Lower leg skin (tissue), 4 donors: Measurements from ENCODE around the gene RNU7-1. TPM values are rescaled to one million over a fixed set of nuclear protein-coding genes. Genes with fewer than 3 reads are reported as not detected.

Experiments
- DNase-seq, 2 donors: peaks; one replicate each; pipeline ENCODE4 v3.0.0-alpha.2; 2019; ENCODE audit warnings: low spot score in 2 of 2
- H3K4me3 ChIP-seq: fragments of 200-600 bp; sonication (generic); 2 replicates; pipeline ENCODE4 v1.5.1; 2017; ENCODE audit warnings: mild to moderate bottlenecking, low read depth; ENCODE audit not compliant: poor library complexity, severe bottlenecking
- POLR2A ChIP-seq, 2 donors: fragments of 450-650 bp; IDR thresholded peaks; one replicate each; pipeline ENCODE4 v1.6.1; 2016 to 2017; ENCODE audit warnings: antibody characterized with exemption in 2 of 2, mild to moderate bottlenecking in 1 of 2, moderate library complexity in 1 of 2
- WGBS, 2 donors: methylation state at CpG; one replicate each; pipeline ENCODE4 v1.1.5; 2018; 5-methylcytosine and 5-hydroxymethylcytosine counted together
- intact Hi-C: fragments of 100-400 bp; cut with DNase I; formaldehyde crosslinking; loops from one replicate; pipeline ENCODE4 v1.15.0; 2023; ENCODE audit warnings: low total_unique reads
- total RNA-seq, 4 donors: library from RNA; depleted of rRNA; stranded (reverse); fragments of >200 nt; gene quantifications; one replicate each; pipeline ENCODE4 v1.1.0, GENCODE V29; 2016
- TF ChIP-seq, protein P1 (sequence below), 3 donors: fragments of 450-650 bp; IDR thresholded peaks; one replicate each; pipeline ENCODE4 v1.5.1; 2016; ENCODE audit warnings: antibody characterized with exemption in 3 of 3, mild to moderate bottlenecking in 3 of 3, moderate library complexity in 2 of 3

Gene RNU7-1
- total RNA-seq, 4 donors from 2014 or later = not detected

GRCh38 chr12:6959805-6960592 is 16.4 kb downstream of the RNU7-1 start:
- no peak overlapping the region for H3K4me3 ChIP-seq

GRCh38 chr12:6960593-6961277 is 17.1 kb downstream of the RNU7-1 start:
- TF ChIP-seq POLR2A (IDR thresholded peaks at IDR 0.05) = no peak
- TF ChIP-seq, protein P1, sequence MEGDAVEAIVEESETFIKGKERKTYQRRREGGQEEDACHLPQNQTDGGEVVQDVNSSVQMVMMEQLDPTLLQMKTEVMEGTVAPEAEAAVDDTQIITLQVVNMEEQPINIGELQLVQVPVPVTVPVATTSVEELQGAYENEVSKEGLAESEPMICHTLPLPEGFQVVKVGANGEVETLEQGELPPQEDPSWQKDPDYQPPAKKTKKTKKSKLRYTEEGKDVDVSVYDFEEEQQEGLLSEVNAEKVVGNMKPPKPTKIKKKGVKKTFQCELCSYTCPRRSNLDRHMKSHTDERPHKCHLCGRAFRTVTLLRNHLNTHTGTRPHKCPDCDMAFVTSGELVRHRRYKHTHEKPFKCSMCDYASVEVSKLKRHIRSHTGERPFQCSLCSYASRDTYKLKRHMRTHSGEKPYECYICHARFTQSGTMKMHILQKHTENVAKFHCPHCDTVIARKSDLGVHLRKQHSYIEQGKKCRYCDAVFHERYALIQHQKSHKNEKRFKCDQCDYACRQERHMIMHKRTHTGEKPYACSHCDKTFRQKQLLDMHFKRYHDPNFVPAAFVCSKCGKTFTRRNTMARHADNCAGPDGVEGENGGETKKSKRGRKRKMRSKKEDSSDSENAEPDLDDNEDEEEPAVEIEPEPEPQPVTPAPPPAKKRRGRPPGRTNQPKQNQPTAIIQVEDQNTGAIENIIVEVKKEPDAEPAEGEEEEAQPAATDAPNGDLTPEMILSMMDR (IDR thresholded peaks at IDR 0.05) = no peak
- no peak for DNase-seq
- no peak overlapping the region for H3K4me3 ChIP-seq
- WGBS, 2 donors = 69% methylated on average over 13 of the region's 13 CpGs
- intact Hi-C loops = loop anchor here (10.0 kb wide), 1 partner anchor 86 kb away; the partner anchor contains the start of gene SPSB2

More at GRCh38 chr12:6959805-6960592, 16.4 kb downstream of the RNU7-1 start:
- no peak for TF ChIP-seq POLR2A (IDR thresholded peaks at IDR 0.05)
- TF ChIP-seq, protein P1 (IDR thresholded peaks at IDR 0.05) = no peak
- intact Hi-C loops = loop anchor here (10.0 kb wide), 2 partner anchors 85 to 135 kb away; partner anchors contain the start of genes C1R and SPSB2
- 87 to 89% methylated on average over 24 to 26 of the region's 26 CpGs for WGBS, 2 donors
- DNase-seq = peak in 1 of 2 donors; percentile 84

- intact Hi-C loops = loop anchor here (10.0 kb wide), 1 partner anchor 86 kb away; the partner anchor contains the start of gene SPSB2
- H3K4me3 ChIP-seq = no peak overlapping the region
- peak in 1 of 2 donors; percentile 95 for DNase-seq
- 11 to 27% methylated on average over 14 to 24 of the region's 24 CpGs for WGBS, 2 donors
- TF ChIP-seq, protein P1 (IDR thresholded peaks at IDR 0.05) = no peak
- TF ChIP-seq POLR2A (IDR thresholded peaks at IDR 0.05) = no peak
These were observed 17.7 kb downstream of the RNU7-1 start for GRCh38 chr12:6961278-6961694.

- intact Hi-C loops = loop anchor here (10.0 kb wide), 1 partner anchor 87 kb away; the partner anchor contains the start of gene SPSB2
- WGBS, 2 donors = 4 to 7% methylated on average over 12 to 15 of the region's 16 CpGs
- no peak for TF ChIP-seq POLR2A (IDR thresholded peaks at IDR 0.05)
- TF ChIP-seq, protein P1 (IDR thresholded peaks at IDR 0.05) = no peak
- H3K4me3 ChIP-seq = no peak overlapping the region
- peak in 1 of 2 donors; percentile 92 for DNase-seq
These were observed 18.2 kb downstream of the RNU7-1 start for GRCh38 chr12:6961695-6962284.

DNA sequence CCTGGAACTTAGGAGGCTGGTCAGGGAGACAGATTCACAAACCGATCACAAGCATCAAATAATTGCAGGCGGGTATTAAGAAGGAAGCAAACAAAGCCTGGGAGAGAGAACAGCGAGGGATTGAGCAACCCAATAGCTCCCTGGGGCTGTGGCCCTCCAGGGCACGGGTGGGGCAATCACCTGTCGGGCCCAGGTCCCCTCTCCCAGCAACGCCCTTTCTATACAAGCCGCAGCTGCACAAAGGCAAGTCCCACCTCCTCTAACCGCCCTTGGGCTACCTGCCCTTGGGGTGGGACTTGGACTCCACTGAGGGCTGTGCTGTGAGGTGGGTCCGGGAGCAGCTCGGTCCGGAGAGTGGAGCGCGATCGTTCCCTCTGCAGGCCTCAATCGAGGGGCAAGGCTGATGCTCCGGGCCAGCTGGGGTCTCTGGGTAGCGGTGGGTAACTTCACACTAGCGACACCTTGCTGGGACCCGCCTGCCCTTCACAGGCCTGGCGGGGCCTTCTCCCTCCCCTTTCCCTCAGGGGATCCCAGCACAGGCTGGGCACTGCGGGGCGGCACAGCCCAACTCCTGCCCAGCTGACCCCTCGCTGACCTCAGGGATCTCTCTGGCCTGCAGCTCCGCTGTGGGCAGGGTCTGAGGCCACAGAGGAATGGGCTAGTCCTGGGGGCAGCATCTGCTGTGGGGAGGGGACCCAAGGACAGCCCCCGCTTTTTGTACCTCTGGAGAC is 18.8 kb downstream of the RNU7-1 start:
- no peak overlapping the region for H3K4me3 ChIP-seq
- intact Hi-C loops = loop anchor here (10.0 kb wide), 1 partner anchor 88 kb away; the partner anchor contains the start of gene SPSB2
- DNase-seq = no peak
- TF ChIP-seq POLR2A (IDR thresholded peaks at IDR 0.05) = no peak
- TF ChIP-seq, protein P1 (IDR thresholded peaks at IDR 0.05) = no peak
- WGBS, 2 donors = 42 to 43% methylated on average over 16 to 20 of the region's 25 CpGs
